GM23248 (cell line): ENCODE data around the gene SCAPER.

Source experiments
- EZH2 ChIP-seq: fragments of 200-600 bp; sonication (generic); IDR thresholded peaks from 2 replicates; pipeline ENCODE4 v1.6.1; 2018; ENCODE audit warnings: antibody characterized with exemption, mild to moderate bottlenecking; ENCODE audit not compliant: insufficient read depth, poor library complexity, severe bottlenecking
- EZH2phosphoT487 ChIP-seq: fragments of 200-600 bp; sonication (generic); IDR thresholded peaks from 2 replicates; pipeline ENCODE4 v1.6.1; 2018; ENCODE audit warnings: antibody characterized with exemption, moderate library complexity, mild to moderate bottlenecking, low read depth; ENCODE audit not compliant: insufficient read depth

GRCh38 chr15:76353903-76354302 is 551.2 kb downstream of the SCAPER start:
- TF ChIP-seq EZH2phosphoT487 (no peak), EZH2 (no peak)
